Kasumi-1 (cell line): ENCODE measurements around the gene C1QC.

Source experiments
- DNase-seq, 2 experiments: peaks; one replicate each; lab custom pipeline; 2025; lab: John Stamatoyannopoulos, UW

Gene C1QC

GRCh38 chr1:22643381-22643780 is at the start of gene C1QC:
Gene C1QC (plus strand): TSS chr1:22643633. CDS start chr1:22644024, 391 bp downstream.
- no peak for DNase-seq

- DNase-seq, result no peak
Measured at GRCh38 chr1:22594396-22594795, 49.0 kb upstream of the C1QC start.

GRCh38 chr1:22595108-22595507 is 48.3 kb upstream of the C1QC start:
- DNase-seq, result no peak

DNA sequence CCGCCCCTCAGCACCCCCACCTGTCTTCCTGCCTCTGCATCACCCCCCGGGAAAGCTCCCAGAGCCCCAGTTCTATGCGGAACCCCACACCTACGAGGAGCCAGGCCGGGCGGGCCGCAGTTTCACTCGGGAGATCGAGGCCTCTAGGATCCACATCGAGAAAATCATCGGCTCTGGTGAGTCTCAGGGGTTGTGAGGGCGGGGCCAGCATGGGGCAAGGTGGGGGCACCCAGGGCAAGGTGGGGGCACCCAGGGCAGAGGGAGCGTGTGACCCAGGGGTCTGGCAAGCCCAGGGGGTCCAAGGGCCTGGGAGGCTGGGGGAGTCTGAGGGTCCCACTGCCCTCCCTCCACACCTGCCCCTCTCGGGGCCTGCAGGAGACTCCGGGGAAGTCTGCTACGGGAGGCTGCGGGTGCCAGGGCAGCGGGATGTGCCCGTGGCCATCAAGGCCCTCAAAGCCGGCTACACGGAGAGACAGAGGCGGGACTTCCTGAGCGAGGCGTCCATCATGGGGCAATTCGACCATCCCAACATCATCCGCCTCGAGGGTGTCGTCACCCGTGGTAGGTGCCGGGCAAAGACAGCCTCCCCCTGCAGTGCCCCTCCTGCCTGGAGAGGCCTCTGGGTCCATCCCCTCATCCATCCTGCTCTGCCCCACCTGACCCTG is 46.0 kb upstream of the C1QC start:
- no peak for DNase-seq

DNA sequence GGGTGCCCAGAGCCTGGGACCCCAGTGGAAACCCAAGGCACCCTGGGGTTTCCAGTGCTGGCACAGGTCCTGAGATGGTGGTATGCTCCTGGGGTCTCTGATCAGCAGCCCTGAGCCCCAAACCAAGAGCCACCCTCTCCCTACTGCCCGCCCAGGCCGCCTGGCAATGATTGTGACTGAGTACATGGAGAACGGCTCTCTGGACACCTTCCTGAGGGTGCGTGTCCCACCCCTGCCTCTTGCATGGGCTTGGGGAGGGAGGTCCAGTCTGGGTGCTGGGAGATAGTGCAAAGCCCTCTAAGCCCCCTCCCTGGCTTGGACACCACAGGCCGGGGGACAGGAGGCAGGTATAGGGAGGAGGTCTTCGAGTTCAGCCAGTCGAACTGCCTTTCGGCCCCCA is 45.4 kb upstream of the C1QC start:
- no peak for DNase-seq

DNA sequence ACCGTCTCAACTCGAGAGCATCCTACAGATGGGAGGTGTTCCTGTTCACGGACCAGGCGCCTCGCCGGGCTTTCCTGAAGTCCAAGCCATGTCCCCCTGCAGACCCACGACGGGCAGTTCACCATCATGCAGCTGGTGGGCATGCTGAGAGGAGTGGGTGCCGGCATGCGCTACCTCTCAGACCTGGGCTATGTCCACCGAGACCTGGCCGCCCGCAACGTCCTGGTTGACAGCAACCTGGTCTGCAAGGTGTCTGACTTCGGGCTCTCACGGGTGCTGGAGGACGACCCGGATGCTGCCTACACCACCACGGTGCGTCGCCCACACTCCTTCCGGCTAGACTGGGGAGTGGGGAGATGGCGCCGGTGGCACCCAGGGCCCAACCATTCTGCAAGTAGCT is 44.7 kb upstream of the C1QC start:
- DNase-seq, result no peak

GRCh38 chr1:22600071-22600816 is 43.2 kb upstream of the C1QC start:
- DNase-seq, result no peak

DNA sequence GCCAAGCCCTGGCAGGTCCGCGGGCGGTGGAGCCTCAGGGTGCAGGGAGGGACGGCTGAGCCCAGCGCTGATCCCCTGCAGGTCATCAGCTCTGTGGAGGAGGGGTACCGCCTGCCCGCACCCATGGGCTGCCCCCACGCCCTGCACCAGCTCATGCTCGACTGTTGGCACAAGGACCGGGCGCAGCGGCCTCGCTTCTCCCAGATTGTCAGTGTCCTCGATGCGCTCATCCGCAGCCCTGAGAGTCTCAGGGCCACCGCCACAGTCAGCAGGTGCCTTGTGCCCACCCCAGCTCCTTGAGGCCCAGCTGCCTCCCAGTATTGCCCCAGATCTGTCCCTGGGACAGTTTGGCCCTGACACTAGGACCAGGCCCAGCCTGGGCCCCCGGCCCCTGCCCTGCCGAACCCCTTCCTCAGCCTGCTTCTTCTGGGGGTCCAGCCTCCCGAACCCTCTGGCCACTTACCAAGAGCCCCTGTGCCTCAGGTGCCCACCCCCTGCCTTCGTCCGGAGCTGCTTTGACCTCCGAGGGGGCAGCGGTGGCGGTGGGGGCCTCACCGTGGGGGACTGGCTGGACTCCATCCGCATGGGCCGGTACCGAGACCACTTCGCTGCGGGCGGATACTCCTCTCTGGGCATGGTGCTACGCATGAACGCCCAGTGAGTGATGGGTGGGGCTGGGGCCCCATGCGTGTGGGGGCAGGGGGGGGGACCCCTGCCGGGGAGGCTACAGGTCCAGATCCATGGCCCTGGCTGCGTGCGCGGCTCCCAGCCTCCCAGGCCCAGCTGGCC is 42.4 kb upstream of the C1QC start:
- no peak for DNase-seq

DNA sequence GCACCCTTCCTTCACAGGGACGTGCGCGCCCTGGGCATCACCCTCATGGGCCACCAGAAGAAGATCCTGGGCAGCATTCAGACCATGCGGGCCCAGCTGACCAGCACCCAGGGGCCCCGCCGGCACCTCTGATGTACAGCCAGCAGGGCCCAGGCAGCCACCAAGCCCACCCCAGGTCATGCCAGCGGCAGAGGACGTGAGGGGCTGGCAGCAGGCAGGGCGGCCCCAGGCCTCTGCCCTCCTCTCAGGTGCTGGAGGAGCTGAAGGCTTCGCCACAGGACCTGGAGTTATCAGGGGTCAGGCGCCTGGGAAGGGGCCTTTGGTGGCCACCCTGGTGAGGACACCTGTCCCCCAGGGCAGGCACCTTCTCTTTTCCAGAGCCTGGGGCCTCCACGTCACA is 41.8 kb upstream of the C1QC start:
- no peak for DNase-seq

DNA sequence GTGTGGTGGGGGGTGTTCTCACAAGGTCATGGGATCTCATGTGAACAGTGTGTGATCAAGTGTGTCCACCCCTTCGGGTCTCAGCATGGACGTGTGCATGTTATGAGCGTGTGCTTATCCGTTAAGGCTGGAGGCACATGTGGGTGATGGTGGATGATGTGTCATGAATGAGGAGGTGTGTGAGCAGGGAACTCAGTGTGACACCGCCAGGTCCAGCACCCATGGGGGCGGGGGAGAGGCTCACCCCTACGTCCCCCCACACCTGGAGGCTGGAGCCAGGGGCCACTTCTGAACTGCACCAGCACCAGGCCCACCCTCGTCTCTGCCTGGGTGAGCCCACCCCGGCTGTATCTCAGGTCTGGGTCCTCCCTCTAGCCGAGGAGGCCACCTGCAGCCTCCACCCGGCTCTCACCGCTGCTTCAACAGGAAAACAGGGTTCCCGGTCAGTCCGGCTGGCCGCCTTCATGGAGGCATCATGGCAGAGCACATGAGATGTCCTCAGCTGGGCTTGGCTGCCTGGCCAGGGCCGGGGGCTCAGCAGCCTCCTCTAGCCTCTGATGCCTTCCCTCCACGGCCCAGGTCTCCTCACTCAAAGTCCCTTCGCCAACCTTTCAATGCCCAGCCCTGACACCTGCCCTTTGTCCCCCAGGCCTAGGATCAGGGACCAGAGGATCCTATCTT is 41.2 kb upstream of the C1QC start:
- DNase-seq, result no peak

DNA sequence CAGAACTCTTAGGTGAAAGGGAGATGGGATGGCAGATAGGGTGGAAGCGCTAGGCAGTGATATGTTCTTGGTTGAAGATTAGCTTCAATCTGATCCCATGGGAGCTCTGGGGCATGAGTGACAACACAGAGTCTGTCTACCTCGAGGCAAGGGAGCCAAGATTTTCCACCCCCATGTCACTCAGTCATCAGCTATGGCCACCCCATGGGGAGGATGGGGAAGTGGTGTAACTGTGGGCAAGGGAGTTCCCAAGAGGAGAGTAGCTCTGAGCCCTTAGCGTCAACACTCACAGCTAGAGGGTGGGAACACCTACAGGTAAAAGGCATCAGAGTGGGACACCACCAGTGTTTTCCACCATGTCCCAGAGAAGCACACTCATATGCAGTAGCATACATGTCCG is 37.3 kb upstream of the C1QC start:
- DNase-seq, result no peak

- peak in 1 of 2 experiments; percentile 0 for DNase-seq
Measured at GRCh38 chr1:22607154-22607553, 36.3 kb upstream of the C1QC start.

GRCh38 chr1:22608361-22608760 is 35.1 kb upstream of the C1QC start:
- DNase-seq, result no peak

GRCh38 chr1:22609291-22609690 is 34.1 kb upstream of the C1QC start:
- no peak for DNase-seq

DNA sequence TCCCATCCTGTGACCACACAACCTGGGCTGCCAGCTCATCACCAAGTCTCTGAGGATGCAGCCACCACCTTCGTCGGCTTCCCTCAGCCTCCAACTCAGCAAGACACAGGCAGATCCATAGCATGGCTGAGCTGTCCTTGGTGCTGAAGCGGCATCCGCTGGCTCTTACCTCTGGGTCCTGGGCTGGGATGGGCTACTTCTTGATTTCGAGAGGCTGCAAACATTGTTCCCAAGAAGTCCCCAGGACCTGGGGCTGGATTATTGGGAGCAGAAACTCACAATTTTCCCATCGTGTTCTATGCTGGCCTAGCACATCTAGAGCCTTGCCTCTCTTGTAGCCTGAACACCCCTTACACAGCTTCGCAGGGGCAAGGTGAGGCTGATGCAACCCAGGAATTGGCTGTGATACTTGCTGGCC is 31.9 kb upstream of the C1QC start:
- DNase-seq, result peak; percentile 13 to 40

- DNase-seq, result no peak
Measured at GRCh38 chr1:22612671-22613571, 30.5 kb upstream of the C1QC start.

DNA sequence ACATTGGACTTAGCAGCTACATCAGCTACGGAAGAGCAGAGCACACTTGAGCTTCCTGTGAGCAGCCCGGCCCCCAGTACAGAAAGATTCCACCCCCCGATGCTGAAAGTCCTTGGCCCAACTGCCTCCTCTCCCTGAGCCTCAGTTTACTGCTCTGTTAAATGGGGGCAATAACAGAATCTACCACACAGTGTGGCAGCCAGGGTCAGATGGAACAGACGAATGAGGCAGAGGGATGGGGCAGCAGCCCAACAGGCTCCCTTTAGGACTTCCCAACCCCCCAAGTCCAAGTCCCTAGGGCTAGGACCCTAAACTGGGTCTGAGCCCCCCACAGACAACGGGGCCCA is 29.9 kb upstream of the C1QC start:
- no peak for DNase-seq

DNA sequence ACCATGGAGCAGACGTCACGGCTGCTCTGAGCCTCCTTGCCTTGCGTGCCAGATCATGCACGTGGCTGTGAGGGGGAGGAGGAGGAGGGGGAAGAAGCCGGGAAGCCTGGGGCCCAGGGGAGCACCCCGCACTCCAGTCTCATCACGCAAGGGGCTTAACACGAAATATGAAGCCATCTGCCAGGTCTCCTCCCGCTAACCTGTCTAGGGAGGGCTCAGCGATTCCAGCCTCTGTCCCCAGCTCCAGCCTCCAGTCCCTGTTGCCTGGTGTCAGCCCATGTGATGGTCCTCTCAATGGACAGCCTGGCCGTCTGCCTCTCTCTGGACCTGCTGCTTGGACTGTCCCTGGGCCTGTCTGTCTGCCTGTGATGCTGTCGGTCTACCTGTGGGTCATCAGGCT is 29.5 kb upstream of the C1QC start:
- no peak for DNase-seq

- DNase-seq, result no peak
Measured at GRCh38 chr1:22615886-22616285, 27.5 kb upstream of the C1QC start.

GRCh38 chr1:22616571-22616970 is 26.9 kb upstream of the C1QC start:
- DNase-seq, result no peak

DNA sequence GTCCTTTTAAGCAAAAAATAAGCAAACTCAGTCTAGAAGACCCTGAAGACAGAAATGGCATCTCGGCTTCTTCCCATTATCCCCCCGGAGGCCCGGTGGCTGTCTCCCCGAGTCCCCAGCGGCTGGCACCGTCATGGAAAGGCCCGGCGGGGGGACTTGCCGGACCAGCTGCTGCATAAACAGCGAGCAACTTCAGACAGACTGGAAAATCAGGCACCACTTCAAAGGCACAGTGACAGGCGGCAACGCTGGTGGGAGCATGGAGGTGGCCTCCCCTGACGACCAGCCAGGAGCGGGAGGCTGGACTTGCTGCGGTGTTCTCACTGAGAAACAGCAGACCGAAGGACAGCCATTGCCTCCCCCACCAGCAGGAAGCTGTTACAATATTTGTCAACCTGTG is 25.4 kb upstream of the C1QC start:
- DNase-seq, result no peak
